Measurements from ENCODE around the gene MXD4. TPM values are rescaled to one million over a fixed set of nuclear protein-coding genes. Genes with fewer than 3 reads are reported as not detected.

MXD4 gene
- total RNA-seq, 4 donors from 2014 or later: 33.3 to 62.6 (median 47.6) TPM

DNA sequence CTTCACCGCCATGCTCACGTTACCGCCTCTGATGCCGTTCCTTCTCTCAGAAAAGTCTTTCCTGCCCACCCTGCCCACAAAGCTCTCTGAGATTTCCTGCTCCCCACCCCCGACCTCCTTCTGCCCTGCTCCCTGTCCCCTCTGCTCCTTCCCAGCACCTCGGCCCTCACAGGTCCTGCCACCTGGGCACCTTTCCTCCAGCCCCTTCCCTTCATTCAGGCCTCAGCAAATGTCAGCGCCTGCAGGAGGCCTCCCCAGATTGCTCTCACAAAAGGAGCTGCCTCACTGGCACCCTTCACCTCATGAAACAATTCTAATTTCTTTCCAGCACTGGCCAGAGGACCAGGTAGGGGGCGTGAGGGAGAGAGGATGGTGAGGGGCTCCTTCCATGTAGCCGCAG, 33.6 kb upstream of the MXD4 start:
- WGBS, 2 donors: 86 to 93% methylated on average over 9 of the region's 9 CpGs
- TF ChIP-seq, protein P1, sequence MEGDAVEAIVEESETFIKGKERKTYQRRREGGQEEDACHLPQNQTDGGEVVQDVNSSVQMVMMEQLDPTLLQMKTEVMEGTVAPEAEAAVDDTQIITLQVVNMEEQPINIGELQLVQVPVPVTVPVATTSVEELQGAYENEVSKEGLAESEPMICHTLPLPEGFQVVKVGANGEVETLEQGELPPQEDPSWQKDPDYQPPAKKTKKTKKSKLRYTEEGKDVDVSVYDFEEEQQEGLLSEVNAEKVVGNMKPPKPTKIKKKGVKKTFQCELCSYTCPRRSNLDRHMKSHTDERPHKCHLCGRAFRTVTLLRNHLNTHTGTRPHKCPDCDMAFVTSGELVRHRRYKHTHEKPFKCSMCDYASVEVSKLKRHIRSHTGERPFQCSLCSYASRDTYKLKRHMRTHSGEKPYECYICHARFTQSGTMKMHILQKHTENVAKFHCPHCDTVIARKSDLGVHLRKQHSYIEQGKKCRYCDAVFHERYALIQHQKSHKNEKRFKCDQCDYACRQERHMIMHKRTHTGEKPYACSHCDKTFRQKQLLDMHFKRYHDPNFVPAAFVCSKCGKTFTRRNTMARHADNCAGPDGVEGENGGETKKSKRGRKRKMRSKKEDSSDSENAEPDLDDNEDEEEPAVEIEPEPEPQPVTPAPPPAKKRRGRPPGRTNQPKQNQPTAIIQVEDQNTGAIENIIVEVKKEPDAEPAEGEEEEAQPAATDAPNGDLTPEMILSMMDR (IDR thresholded peaks at IDR 0.05): no peak
- no peak for TF ChIP-seq POLR2A (IDR thresholded peaks at IDR 0.05)
- no peak overlapping the region for H3K4me3 ChIP-seq (ENCODE audit: low read depth, poor library complexity, severe bottlenecking)
- DNase-seq (ENCODE audit: low spot score in 2 of 2): peak in 1 of 2 donors; percentile 17
- intact Hi-C loops (cut with DNase I; ENCODE audit: low total_unique reads): no loop called here

DNA sequence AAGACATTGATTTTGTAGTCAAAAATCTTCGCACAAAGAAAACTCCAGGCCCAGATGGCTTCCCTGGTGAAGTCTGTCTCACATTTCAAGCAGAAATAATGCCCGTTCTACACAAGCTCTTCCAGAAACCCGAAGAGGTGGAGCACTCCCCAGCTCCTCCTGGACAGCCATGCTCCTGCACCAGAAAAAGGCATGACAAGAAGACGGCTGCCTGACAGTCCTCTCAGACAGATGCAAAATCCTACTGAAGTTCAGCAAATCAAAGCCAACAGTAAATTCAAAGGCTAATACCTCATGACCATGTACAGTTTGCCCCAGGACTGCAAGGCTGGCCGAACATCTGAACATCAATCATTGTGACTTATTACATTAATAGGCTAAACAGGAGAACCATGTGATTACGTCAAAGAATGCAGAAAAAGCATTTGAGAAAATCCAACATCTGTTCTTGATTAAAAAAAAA, 30.8 kb upstream of the MXD4 start:
- DNase-seq (ENCODE audit: low spot score in 2 of 2): no peak
- TF ChIP-seq, protein P1 (IDR thresholded peaks at IDR 0.05): no peak
- no peak for TF ChIP-seq POLR2A (IDR thresholded peaks at IDR 0.05)
- 55 to 61% methylated on average over 6 of the region's 6 CpGs for WGBS, 2 donors
- intact Hi-C loops (cut with DNase I; ENCODE audit: low total_unique reads): no loop called here
- H3K4me3 ChIP-seq (ENCODE audit: low read depth, poor library complexity, severe bottlenecking): no peak overlapping the region

DNA sequence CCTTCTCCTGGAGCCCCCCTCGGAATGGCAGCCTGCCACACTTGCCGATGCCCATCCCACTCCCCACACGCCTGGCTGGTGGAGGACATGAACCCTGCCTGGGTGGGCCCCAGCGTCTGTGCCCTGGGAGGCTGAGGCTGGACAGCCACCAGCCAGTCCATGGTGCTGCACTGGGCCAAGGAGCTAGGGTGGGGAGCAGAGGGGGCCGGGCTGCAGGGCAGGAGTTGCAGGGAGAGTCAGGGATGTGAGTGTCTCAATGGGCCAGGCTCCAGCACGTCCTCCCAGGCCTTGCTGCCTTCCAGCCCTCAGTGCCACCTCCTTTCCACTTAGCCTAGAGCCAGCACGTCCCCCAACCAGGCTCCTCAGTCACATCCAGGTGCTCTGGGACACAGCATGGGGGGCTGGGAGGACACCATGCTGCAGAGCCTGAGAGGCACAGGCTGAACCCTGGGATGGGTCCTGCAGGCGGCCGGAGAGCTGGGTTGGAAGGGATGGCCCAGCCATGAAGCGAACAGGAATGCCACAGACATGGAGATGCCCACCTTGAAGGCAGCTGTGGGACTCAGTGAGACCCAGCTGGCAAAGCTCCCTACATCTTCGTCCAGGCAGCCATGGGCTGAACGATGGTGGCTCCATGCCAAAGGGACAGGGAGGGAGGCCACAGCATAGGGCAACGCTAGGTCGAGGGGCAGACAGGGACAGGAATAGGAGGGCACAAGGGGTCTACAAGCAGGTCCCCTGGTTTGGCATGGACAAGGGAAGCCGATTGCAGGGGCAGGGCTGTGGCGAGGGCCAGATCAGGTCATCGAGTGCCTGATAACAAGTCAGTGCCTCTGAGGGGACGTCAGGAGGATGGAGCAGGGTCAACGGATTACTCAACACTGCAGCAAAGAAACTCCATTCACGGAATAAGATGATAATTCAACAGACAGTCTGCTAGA, 30.1 kb upstream of the MXD4 start:
- intact Hi-C loops (cut with DNase I; ENCODE audit: low total_unique reads): no loop called here
- 74 to 78% methylated on average over 17 to 18 of the region's 20 CpGs for WGBS, 2 donors
- peak in 1 of 2 donors; percentile 82 for DNase-seq (ENCODE audit: low spot score in 2 of 2)
- no peak for TF ChIP-seq POLR2A (IDR thresholded peaks at IDR 0.05)
- TF ChIP-seq, protein P1 (IDR thresholded peaks at IDR 0.05): no peak
- H3K4me3 ChIP-seq (ENCODE audit: low read depth, poor library complexity, severe bottlenecking): no peak overlapping the region

DNA sequence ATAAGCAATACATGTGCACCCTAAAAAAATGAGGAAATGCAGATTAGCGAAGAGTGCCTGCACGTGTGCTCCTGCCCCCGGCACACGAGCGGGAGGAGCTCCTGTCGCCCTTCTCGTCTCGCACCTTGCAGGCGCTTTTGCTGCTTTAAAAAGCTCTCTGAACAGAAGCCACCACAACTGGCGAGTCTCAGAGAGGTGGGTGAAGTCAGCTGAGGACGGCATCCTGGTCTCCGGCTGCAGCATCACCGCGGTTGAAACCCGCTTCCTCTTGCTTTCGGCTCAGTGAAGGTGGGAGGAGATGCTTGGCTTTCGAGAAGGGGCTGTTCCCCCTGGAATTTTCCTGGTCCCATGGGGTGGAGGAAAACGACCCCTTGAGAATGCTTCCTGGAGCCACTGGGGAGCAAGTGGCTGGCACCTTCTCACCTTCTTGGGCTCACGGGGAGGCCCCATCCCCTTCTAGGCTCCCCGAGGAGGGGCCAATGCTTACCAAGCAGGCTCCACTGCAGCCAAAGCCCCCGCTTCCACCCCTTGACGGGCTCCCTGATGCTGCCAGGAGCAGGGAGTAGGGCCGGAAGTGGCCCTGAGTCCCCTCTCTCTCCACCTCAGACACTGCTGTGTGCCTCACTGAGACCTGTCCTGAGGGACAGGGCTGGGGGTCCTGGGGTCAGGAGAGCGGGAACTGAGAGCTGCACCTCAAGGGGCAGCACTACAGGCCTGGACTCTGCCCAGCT, 29.2 kb upstream of the MXD4 start:
- intact Hi-C loops (cut with DNase I; ENCODE audit: low total_unique reads): no loop called here
- 71 to 85% methylated on average over 24 of the region's 24 CpGs for WGBS, 2 donors
- no peak overlapping the region for H3K4me3 ChIP-seq (ENCODE audit: low read depth, poor library complexity, severe bottlenecking)
- TF ChIP-seq, protein P1 (IDR thresholded peaks at IDR 0.05): no peak
- no peak for TF ChIP-seq POLR2A (IDR thresholded peaks at IDR 0.05)
- peak in 1 of 2 donors; percentile 78 for DNase-seq (ENCODE audit: low spot score in 2 of 2)

DNA sequence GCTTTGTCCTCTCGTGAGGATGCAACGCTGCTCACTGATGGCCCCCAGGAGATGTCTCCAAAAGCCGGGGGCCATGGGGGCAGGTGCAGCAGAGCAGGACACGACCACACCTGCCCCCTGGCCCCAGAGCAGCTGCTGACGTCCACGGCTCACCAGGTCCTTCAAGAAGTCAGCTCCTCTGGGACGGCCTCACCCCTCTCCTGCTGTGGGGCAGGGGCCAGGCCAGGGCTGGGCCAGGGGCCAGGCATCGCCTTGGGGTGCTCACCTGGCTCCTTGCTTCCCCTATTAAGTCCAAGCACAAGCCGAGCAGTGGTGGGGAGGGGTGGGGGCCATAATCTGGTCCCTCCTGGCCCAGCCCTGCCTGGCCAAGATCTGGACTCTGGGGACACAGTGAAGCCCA, 28.6 kb upstream of the MXD4 start:
- H3K4me3 ChIP-seq (ENCODE audit: low read depth, poor library complexity, severe bottlenecking): no peak overlapping the region
- peak in 1 of 2 donors; percentile 67 for DNase-seq (ENCODE audit: low spot score in 2 of 2)
- WGBS, 2 donors: 82 to 85% methylated on average over 4 to 7 of the region's 9 CpGs
- intact Hi-C loops (cut with DNase I; ENCODE audit: low total_unique reads): no loop called here
- TF ChIP-seq POLR2A (IDR thresholded peaks at IDR 0.05): no peak
- TF ChIP-seq, protein P1 (IDR thresholded peaks at IDR 0.05): no peak
